Pancreas (tissue), 10 donors: ENCODE results near the gene ELAC1. TPM values are rescaled to one million over a fixed set of nuclear protein-coding genes. Genes with fewer than 3 reads are reported as not detected.

Experiments used
- ATAC-seq, 4 donors: fragments of 200-7000 bp; cut with Tn5 transposase; one replicate each; pipeline versions ENCODE4 v1.8.0 to v1.9.1; 2020; ENCODE audit warnings: mild to moderate bottlenecking in 4 of 4, moderate library complexity in 4 of 4
- DNase-seq, 6 donors: peaks; one replicate each; pipeline ENCODE4 v3.0.0-alpha.2; 2020
- FAIRE-seq: peaks from 2 replicates; lab custom pipeline; 2012; peaks lifted over from hg19 to GRCh38; lab: Jason Lieb, UNC
- H3K27ac ChIP-seq, 4 donors: fragments of 200-600 bp; sonication (generic); 1 replicate in 3 of 4; 2 replicates in 1 of 4; pipeline versions ENCODE4 v1.5.0 to v1.8.0; 2020
- H3K27me3 ChIP-seq, 4 donors: fragments of 200-600 bp; one replicate each; pipeline ENCODE4 v1.8.0; 2021
- H3K36me3 ChIP-seq, 3 donors: fragments of 200-600 bp; sonication (generic) in 1 of 3; one replicate each; pipeline versions ENCODE4 v1.5.0 to v1.8.0; 2020 to 2021
- H3K4me1 ChIP-seq, 3 donors: fragments of 200-600 bp; one replicate each; pipeline ENCODE4 v1.8.0; 2021
- H3K4me3 ChIP-seq, 4 donors: fragments of 200-600 bp; sonication (generic) in 2 of 4; one replicate each; pipeline versions ENCODE4 v1.5.0 to v1.8.0; 2020 to 2021
- H3K9me3 ChIP-seq, 4 donors: fragments of 200-600 bp; one replicate each; pipeline ENCODE4 v1.8.0; 2021
- WGBS, 2 donors: extraction: QIAGEN DNeasy Blood & Tissue Kit; methylation state at CpG; one replicate each; pipeline ENCODE4 v1.1.7; 2013; 5-methylcytosine and 5-hydroxymethylcytosine counted together
- intact Hi-C, 3 donors: fragments of 100-400 bp; cut with DNase I; formaldehyde crosslinking; loops; one replicate each; pipeline versions ENCODE4 v1.11.1 to v1.14.2; 2022
- polyA plus RNA-seq, 2 donors: library from polyadenylated mRNA; stranded (reverse); fragments of 200-250 nt; gene quantifications; one replicate each; pipeline ENCODE4 v1.2.3, GENCODE V29; 2013
- total RNA-seq, 6 donors: library from RNA; stranded (reverse); fragmentation: NEBNext Ultra II Directional in 4 of 6; extraction: Animal tissue kit (Norgen Biotek cat#: 25700) in 4 of 6; gene quantifications; one replicate each; pipeline versions ENCODE4 v1.2.1 to v1.2.4, GENCODE V29; 2021 to 2023
- TF ChIP-seq, protein P1 (sequence below), 4 donors: fragments of 200-600 bp; sonication (generic) in 3 of 4; IDR thresholded peaks; one replicate each; pipeline versions ENCODE4 v1.5.0 to v1.8.0; 2021; ENCODE audit warnings: antibody characterized with exemption in 4 of 4
- donor health status: healthy with polysubstance abuse.
- donor health status: DM: no; HTN: no; CAD: no; lungs with moderate emphysema.
- donor health status: DM: no; HTN: no; CAD: no.
- donor health status: control.
- donor health status: control.
- donor health status: Bipolar disorder and iron deficiency.
- donor health status: DM: yes; HTN: yes; CAD: no.
- donor health status: DM: no; HTN: no; CAD: no.
- donor health status: DM: no; HTN: no; CAD: no.
- donor health status: DM: yes; HTN: yes; CAD: no.

Gene ELAC1
- total and polyA plus RNA-seq, 8 donors, result 4.9 to 9.7 (median 5.9) TPM

- Histone ChIP-seq H3K27ac (peak within 1 kb of the TSS; percentile 89 to 99 (median 98)), H3K4me1 (peaks cover 11 to 20% (median 20%) of the 10 kb centered on the region in 3 donors), H3K9me3 (no peaks in the 10 kb centered on the region), H3K4me3 (peak within 1 kb of the TSS; percentile 65 to 75 (median 72)), H3K36me3 (no peaks in the 10 kb centered on the region), H3K27me3 (no peaks in the 10 kb centered on the region)
- TF ChIP-seq, protein P1, sequence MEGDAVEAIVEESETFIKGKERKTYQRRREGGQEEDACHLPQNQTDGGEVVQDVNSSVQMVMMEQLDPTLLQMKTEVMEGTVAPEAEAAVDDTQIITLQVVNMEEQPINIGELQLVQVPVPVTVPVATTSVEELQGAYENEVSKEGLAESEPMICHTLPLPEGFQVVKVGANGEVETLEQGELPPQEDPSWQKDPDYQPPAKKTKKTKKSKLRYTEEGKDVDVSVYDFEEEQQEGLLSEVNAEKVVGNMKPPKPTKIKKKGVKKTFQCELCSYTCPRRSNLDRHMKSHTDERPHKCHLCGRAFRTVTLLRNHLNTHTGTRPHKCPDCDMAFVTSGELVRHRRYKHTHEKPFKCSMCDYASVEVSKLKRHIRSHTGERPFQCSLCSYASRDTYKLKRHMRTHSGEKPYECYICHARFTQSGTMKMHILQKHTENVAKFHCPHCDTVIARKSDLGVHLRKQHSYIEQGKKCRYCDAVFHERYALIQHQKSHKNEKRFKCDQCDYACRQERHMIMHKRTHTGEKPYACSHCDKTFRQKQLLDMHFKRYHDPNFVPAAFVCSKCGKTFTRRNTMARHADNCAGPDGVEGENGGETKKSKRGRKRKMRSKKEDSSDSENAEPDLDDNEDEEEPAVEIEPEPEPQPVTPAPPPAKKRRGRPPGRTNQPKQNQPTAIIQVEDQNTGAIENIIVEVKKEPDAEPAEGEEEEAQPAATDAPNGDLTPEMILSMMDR (IDR thresholded peaks at IDR 0.05), result no peak
- intact Hi-C loops, result no loop called here
- peak; percentile 96 to 99 (median 98) for DNase-seq
- peak; percentile 92 to 99 (median 94) for ATAC-seq
- no peak for FAIRE-seq
- WGBS, 2 donors, result 0% methylated on average over 63 to 79 of the region's 79 CpGs
Observed at GRCh38 chr18:51029694-51030536, 62.1 kb downstream of the ELAC1 start, which contains the start of gene SMAD4. Gene SMAD4 (plus strand): TSS chr18:51030213. CDS start chr18:51047047, 16,834 bp downstream.

DNA sequence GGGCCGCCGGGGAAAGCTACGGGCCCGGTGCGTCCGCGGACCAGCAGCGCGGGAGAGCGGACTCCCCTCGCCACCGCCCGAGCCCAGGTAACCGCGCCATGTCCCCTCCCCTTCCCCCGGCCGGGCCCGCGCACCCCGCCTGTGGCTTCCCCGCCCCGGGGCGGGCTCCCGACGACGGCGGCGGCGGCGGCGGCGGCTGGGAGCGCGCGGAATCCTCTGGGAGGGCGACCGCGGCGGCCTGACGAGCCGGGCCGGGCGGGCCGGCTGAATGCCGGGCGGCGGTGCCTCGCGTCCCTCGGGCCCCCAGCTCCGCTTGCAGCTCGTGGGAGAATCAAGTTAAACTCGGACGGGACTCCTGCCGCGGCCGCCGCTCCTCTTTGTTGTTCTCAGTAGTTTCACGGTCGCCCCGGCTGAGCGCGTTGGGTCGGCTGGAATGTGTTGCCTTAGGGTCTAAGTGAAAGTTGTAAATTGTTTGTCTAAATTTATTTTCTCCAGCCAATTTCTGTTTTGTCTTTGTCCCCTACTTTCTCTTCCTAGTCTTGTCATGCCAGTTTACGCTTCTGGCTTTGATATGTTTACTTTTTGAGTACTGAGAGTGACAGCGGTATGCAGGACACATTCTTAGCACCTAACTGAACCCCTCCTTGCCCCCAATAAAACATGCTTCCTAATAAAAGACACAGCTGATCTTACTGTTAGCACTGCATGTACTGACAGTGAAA is 62.9 kb downstream of the ELAC1 start:
- Histone ChIP-seq H3K4me3 (peak overlapping the region; percentile 65 to 75 (median 72)), H3K4me1 (peaks cover 12 to 28% (median 26%) of the 10 kb centered on the region in 3 donors), H3K9me3 (no peaks in the 10 kb centered on the region), H3K27ac (peak overlapping the region; percentile 89 to 99 (median 98)), H3K27me3 (no peaks in the 10 kb centered on the region), H3K36me3 (no peaks in the 10 kb centered on the region)
- intact Hi-C loops, result no loop called here
- FAIRE-seq, result no peak
- ATAC-seq, result peak; percentile 72 to 85 (median 78)
- 0 to 1% methylated on average over 42 to 66 of the region's 66 CpGs for WGBS, 2 donors
- TF ChIP-seq, protein P1 (IDR thresholded peaks at IDR 0.05), result no peak
- DNase-seq, result peak; percentile 74 to 92 (median 82)

DNA sequence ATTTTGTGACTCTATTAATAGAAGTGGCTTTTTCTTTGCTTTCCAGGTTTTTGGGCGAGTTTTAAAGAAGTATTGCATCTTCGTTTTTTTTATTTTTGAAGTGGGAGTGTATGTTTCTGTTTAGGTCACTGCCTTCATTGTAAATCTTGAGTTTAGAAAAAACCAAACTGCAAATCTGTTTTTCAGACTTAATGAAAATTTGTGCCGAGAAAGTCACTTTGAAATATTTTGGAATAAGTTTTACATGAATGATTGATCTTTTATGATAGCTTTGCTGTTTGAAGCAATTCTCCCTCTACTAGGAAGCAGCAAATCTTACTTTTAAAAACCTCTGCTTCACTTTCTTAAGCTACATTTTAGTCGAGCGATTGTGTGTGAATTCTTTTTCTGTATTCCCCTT is 64.4 kb downstream of the ELAC1 start:
- WGBS, 2 donors, result 11 to 12% methylated on average over 5 of the region's 5 CpGs
- peak; percentile 29 for FAIRE-seq

GRCh38 chr18:51037230-51037629 is 69.4 kb downstream of the ELAC1 start:
- no peak for FAIRE-seq
- intact Hi-C loops, result no loop called here
- no peak for DNase-seq
- Histone ChIP-seq H3K4me1 (peaks cover 19 to 57% (median 46%) of the 10 kb centered on the region in 3 donors), H3K36me3 (no peaks in the 10 kb centered on the region), H3K27me3 (no peaks in the 10 kb centered on the region), H3K27ac (peak overlapping the region in 1 of 4 donors; percentile 62), H3K4me3 (no peak overlapping the region), H3K9me3 (no peaks in the 10 kb centered on the region)
- TF ChIP-seq, protein P1 (IDR thresholded peaks at IDR 0.05), result no peak
- 44 to 48% methylated on average over 2 of the region's 2 CpGs for WGBS, 2 donors
- no peak for ATAC-seq

More for the DNA sequence above, 64.4 kb downstream of the ELAC1 start:
- Histone ChIP-seq H3K9me3 (no peaks in the 10 kb centered on the region), H3K4me1 (peaks cover 12 to 36% (median 30%) of the 10 kb centered on the region in 3 donors), H3K27ac (peak overlapping the region in 1 of 4 donors; percentile 3), H3K27me3 (no peaks in the 10 kb centered on the region), H3K36me3 (no peaks in the 10 kb centered on the region), H3K4me3 (peak overlapping the region in 2 of 4 donors; percentile 70 to 73)
- ATAC-seq (no peak), DNase-seq (no peak)
- intact Hi-C loops, result no loop called here
- TF ChIP-seq, protein P1 (IDR thresholded peaks at IDR 0.05), result no peak

Other genes with a start within 250 kb of the ELAC1 start
- 1 to 10 TPM in 4 of 6 donors, under 1 TPM in 2; 0.66 to 3.9 (median 1.3) TPM for gene MRO, start 148.0 kb upstream of the ELAC1 start, total RNA-seq
- 1 to 10 TPM in 1 of 2 donors, under 1 TPM in 1; 0.19 to 1.0 TPM for gene MRO, start 148.0 kb upstream of the ELAC1 start, polyA plus RNA-seq
- 10 to 100 TPM; 14.8 to 22.1 (median 19.2) TPM for gene ME2, start 88.9 kb upstream of the ELAC1 start, total RNA-seq
- 10 to 100 TPM in 1 of 2 donors, 1 to 10 TPM in 1; 9.9 to 16.2 TPM for gene ME2, start 88.9 kb upstream of the ELAC1 start, polyA plus RNA-seq
- 10 to 100 TPM; 41.8 to 77.6 (median 46.4) TPM for gene SMAD4, start 62.2 kb downstream of the ELAC1 start, total RNA-seq
- 10 to 100 TPM in 1 of 2 donors, 1 to 10 TPM in 1; 8.6 to 17.3 TPM for gene SMAD4, start 62.2 kb downstream of the ELAC1 start, polyA plus RNA-seq
- gene MEX3C, start 229.6 kb downstream of the ELAC1 start, total RNA-seq, result 10 to 100 TPM in 4 of 6 donors, 1 to 10 TPM in 2; 7.5 to 18.6 (median 11.7) TPM
- gene MEX3C, start 229.6 kb downstream of the ELAC1 start, polyA plus RNA-seq, result 1 to 10 TPM; 4.2 to 7.5 TPM